GM12878 (cell line): ENCODE measurements around the gene MYBPC2. TPM values are rescaled to one million over a fixed set of nuclear protein-coding genes. Genes with fewer than 3 reads are reported as not detected.

Source experiments
- ATF7 ChIP-seq: fragments of 450-650 bp; IDR thresholded peaks from 2 replicates; pipeline ENCODE4 v1.6.1; 2016; ENCODE audit warnings: low read depth, mild to moderate bottlenecking
- BHLHE40 ChIP-seq, 2 experiments: fragments of 450-650 bp in 1 of 2; IDR thresholded peaks; 2 replicates each; pipeline ENCODE4 v1.6.1; 2011 to 2017; ENCODE audit warnings: low read depth in 2 of 2, borderline replicate concordance in 1 of 2, improper control_type of control experiment in 1 of 2, low read length in 1 of 2, mild to moderate bottlenecking in 1 of 2
- BRCA1 ChIP-seq: IDR thresholded peaks from 2 replicates; pipeline ENCODE4 v1.6.1; 2011; ENCODE audit warnings: low read depth, low read length, improper control_type of control experiment
- CBFB ChIP-seq: IDR thresholded peaks from 2 replicates; pipeline ENCODE4 v1.6.1; 2016; ENCODE audit warnings: antibody characterized with exemption, low read depth
- CBX5 ChIP-seq: sonication (generic); IDR thresholded peaks from 2 replicates; pipeline ENCODE4 v1.6.1; 2016; ENCODE audit warnings: low read depth, moderate library complexity, mild to moderate bottlenecking, inconsistent platforms
- CUX1 ChIP-seq: IDR thresholded peaks from 2 replicates; pipeline ENCODE4 v1.6.1; 2012; ENCODE audit warnings: improper control_type of control experiment, low read depth, low read length; ENCODE audit not compliant: insufficient replicate concordance
- ESRRA ChIP-seq: IDR thresholded peaks from 2 replicates; pipeline ENCODE4 v1.6.1; 2012; ENCODE audit warnings: mild to moderate bottlenecking, low read length, improper control_type of control experiment
- GABPA ChIP-seq: IDR thresholded peaks from 2 replicates; pipeline ENCODE4 v1.6.1; 2014; ENCODE audit warnings: antibody characterized with exemption, low read depth, mild to moderate bottlenecking, inconsistent platforms
- HCFC1 ChIP-seq: fragments of 150-350 bp; IDR thresholded peaks from 2 replicates; pipeline ENCODE4 v1.6.1; 2014; ENCODE audit warnings: low read length
- HDGF ChIP-seq: fragments of 450-650 bp; IDR thresholded peaks from 2 replicates; pipeline ENCODE4 v1.6.1; 2016; ENCODE audit warnings: antibody characterized with exemption
- IKZF2 ChIP-seq, 2 experiments: fragments of 450-650 bp; IDR thresholded peaks; 2 replicates each; pipeline ENCODE4 v1.6.1; 2017; ENCODE audit warnings: mild to moderate bottlenecking in 2 of 2, moderate library complexity in 2 of 2
- LARP7 ChIP-seq: fragments of 450-650 bp; IDR thresholded peaks from 2 replicates; pipeline ENCODE4 v1.6.1; 2017; ENCODE audit warnings: mild to moderate bottlenecking
- NBN ChIP-seq: fragments of 450-650 bp; IDR thresholded peaks from 2 replicates; pipeline ENCODE4 v1.6.1; 2016
- NR2F1 ChIP-seq: fragments of 450-650 bp; conservative IDR thresholded peaks from 2 replicates; pipeline ENCODE4 v1.6.1; 2017; ENCODE audit warnings: mild to moderate bottlenecking
- PAX5 ChIP-seq: IDR thresholded peaks from 2 replicates; pipeline ENCODE4 v1.6.1; 2011; ENCODE audit warnings: low read depth, low read length, borderline replicate concordance
- SPI1 ChIP-seq: IDR thresholded peaks from 2 replicates; pipeline ENCODE4 v1.6.1; 2011; ENCODE audit warnings: low read depth, mild to moderate bottlenecking, low read length, moderate library complexity, borderline replicate concordance; ENCODE audit not compliant: insufficient read depth
- TARDBP ChIP-seq: IDR thresholded peaks from 2 replicates; pipeline ENCODE4 v1.6.1; 2016; ENCODE audit warnings: borderline replicate concordance
- TCF12 ChIP-seq: IDR thresholded peaks from 2 replicates; pipeline ENCODE4 v1.6.1; 2011; ENCODE audit warnings: low read depth, mild to moderate bottlenecking, low read length
- USF1 ChIP-seq: IDR thresholded peaks from 2 replicates; pipeline ENCODE4 v1.6.1; 2011; ENCODE audit warnings: borderline replicate concordance, low read depth, mild to moderate bottlenecking, moderate library complexity, mixed read lengths, low read length; ENCODE audit not compliant: insufficient read depth; ENCODE audit errors: extremely low read length
- USF2 ChIP-seq: IDR thresholded peaks from 2 replicates; pipeline ENCODE4 v1.6.1; 2011; ENCODE audit warnings: low read depth, low read length, improper control_type of control experiment, borderline replicate concordance
- ZNF24 ChIP-seq: fragments of 450-650 bp; IDR thresholded peaks from 2 replicates; pipeline ENCODE4 v1.6.1; 2017; ENCODE audit warnings: antibody characterized with exemption, mild to moderate bottlenecking
- polyA plus RNA-seq, 11 experiments: library from polyadenylated mRNA; depleted of rRNA in 4 of 11; unstranded in 6 of 11; stranded (reverse) in 5 of 11; fragments of >200 nt; fragmentation: Nextera tagmentation in 4 of 11; fragmentation: Illumina TruSeq in 1 of 11; extraction: Ambion mirVana in 4 of 11; extraction: Trizol in 1 of 11; gene quantifications; 1 replicate in 1 of 11; 2 replicates in 10 of 11; pipeline versions ENCODE4 v1.2.1 to v1.2.3, GENCODE V29; 2011 to 2016; ENCODE audit warnings: inconsistent platforms in 2 of 11, missing spikeins in 2 of 11, low read depth in 1 of 11
- total RNA-seq, 4 experiments: library from RNA; depleted of rRNA in 3 of 4; stranded (reverse); fragments of >200 nt in 3 of 4; fragmentation: Illumina TruSeq in 1 of 4; extraction: Trizol in 1 of 4; gene quantifications; 2 replicates each; pipeline versions ENCODE4 v1.2.1 to v1.2.3, GENCODE V29; 2013 to 2021
- TF ChIP-seq, protein P1 (sequence below): IDR thresholded peaks from 2 replicates; pipeline ENCODE4 v1.6.1; 2012; ENCODE audit warnings: low read depth, low read length, improper control_type of control experiment
- TF ChIP-seq, protein P2 (sequence below): IDR thresholded peaks from 2 replicates; pipeline ENCODE4 v1.6.1; 2012; ENCODE audit warnings: low read depth, low read length, improper control_type of control experiment

The MYBPC2 gene
- total and polyA plus RNA-seq, 10 of the 15 experiments (the other 5 are each of a cell fraction or from before 2014, with no cell fraction given): 0.09 to 2.6 (median 0.61) TPM

DNA sequence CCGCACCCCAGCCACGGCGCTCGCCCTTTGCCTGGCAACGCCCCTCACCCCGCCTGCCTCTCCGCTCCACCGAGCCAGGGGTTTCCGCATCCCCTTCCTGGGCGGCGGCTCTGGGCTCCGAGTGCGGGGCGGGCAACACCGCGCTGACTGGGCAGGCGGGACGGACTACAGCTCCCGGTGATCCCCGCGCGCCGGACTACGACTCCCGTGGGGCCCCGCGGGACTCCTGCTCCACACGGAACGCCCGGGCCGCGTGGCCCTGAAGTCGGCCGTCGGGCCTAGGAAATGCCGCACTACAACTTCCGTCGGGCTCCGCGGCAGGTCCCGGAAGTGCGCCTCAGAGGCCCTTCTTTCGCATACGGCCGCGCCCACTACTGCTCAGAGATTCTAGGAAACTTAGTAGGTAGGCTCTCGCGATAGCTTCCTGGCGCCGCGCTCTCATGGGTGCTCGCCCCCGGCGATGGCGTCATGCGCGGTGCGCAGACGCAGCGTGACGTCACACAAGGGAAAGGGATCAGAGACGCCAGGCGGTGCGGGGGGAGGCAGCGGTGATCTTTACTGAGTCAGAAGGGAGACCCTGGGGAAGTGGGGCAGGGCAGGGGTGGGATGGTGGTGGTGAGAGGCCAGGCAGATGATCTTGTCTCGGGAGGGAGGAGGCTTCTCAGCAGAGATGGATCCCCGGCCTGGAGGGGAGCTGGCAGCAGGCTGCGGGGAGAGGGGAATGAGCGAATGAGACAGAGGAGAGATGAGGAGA lies 78.6 kb downstream of the MYBPC2 start, which contains the start of gene JOSD2 (continued):
- TF ChIP-seq GABPA: peak; percentile 90
- TF ChIP-seq BRCA1: peak; percentile 89
- peak; percentile 24 to 60; a peak in 2 of 4 replicates for TF ChIP-seq BHLHE40 (IDR thresholded peaks at IDR 0.05; ENCODE audit: borderline replicate concordance in 1 of 2, low read depth in 2 of 2, low read length in 1 of 2)
- peak; percentile 48; the same call in 1 of the 2 replicates for TF ChIP-seq HDGF
- peak; percentile 100 for TF ChIP-seq NBN
- TF ChIP-seq, protein P1, sequence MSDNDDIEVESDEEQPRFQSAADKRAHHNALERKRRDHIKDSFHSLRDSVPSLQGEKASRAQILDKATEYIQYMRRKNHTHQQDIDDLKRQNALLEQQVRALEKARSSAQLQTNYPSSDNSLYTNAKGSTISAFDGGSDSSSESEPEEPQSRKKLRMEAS: peak; percentile 90
- peak; percentile 22; the same call in 1 of the 2 replicates for TF ChIP-seq NR2F1
- peak; percentile 94 for TF ChIP-seq CBFB
- no peak for TF ChIP-seq ZNF24
- TF ChIP-seq IKZF2 (IDR thresholded peaks at IDR 0.05): peak in 1 of 2 experiments; percentile 14; a peak in 2 of 4 replicates
- TF ChIP-seq CUX1: no peak
- TF ChIP-seq ATF7: peak; percentile 97
- 0 out of 2 replicates have a peak, but pooled peaks have one; percentile 1 for TF ChIP-seq SPI1
- TF ChIP-seq CBX5: no peak
- TF ChIP-seq, protein P2, sequence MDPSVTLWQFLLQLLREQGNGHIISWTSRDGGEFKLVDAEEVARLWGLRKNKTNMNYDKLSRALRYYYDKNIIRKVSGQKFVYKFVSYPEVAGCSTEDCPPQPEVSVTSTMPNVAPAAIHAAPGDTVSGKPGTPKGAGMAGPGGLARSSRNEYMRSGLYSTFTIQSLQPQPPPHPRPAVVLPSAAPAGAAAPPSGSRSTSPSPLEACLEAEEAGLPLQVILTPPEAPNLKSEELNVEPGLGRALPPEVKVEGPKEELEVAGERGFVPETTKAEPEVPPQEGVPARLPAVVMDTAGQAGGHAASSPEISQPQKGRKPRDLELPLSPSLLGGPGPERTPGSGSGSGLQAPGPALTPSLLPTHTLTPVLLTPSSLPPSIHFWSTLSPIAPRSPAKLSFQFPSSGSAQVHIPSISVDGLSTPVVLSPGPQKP: peak; percentile 91
- TF ChIP-seq USF1: peak; percentile 46
- 0 out of 2 replicates have a peak, but pooled peaks have one; percentile 33 for TF ChIP-seq ESRRA
- peak; percentile 19; the same call in 1 of the 2 replicates for TF ChIP-seq TCF12
- peak; percentile 86; the same call in 1 of the 2 replicates for TF ChIP-seq TARDBP
- TF ChIP-seq USF2: peak; percentile 33
- peak; percentile 69; the same call in 1 of the 2 replicates for TF ChIP-seq LARP7
- peak; percentile 98 for TF ChIP-seq HCFC1
- TF ChIP-seq PAX5: peak; percentile 3; the same call in 1 of the 2 replicates
